Memory B cell (primary cell): Measurements from ENCODE around the gene THUMPD3.

ENCODE experiments used
- ATAC-seq: fragments of 150-1000 bp; cut with Tn5 transposase; 2 replicates; pipeline ENCODE4 v1.10.0; 2021; ENCODE audit warnings: low read depth, mild to moderate bottlenecking, moderate library complexity
- DNase-seq, 2 donors: peaks; one replicate each; pipeline ENCODE4 v3.0.0; 2022; ENCODE audit warnings: low spot score in 2 of 2
- H3K27ac Mint-ChIP-seq: one replicate; pipeline ENCODE4 v1.8.0; 2022; ENCODE audit warnings: mild to moderate bottlenecking, moderate library complexity, mixed read lengths
- H3K27me3 Mint-ChIP-seq: one replicate; pipeline ENCODE4 v1.8.0; 2022; ENCODE audit warnings: mixed read lengths
- H3K36me3 Mint-ChIP-seq: one replicate; pipeline ENCODE4 v1.8.0; 2022; ENCODE audit warnings: mild to moderate bottlenecking, mixed read lengths
- H3K4me1 Mint-ChIP-seq: one replicate; pipeline ENCODE4 v1.8.0; 2022; ENCODE audit warnings: mixed read lengths
- H3K4me3 Mint-ChIP-seq: one replicate; pipeline ENCODE4 v1.8.0; 2022; ENCODE audit warnings: mild to moderate bottlenecking, moderate library complexity, mixed read lengths
- H3K9me3 Mint-ChIP-seq: one replicate; pipeline ENCODE4 v1.8.0; 2022; ENCODE audit warnings: mixed read lengths

The THUMPD3 gene

GRCh38 chr3:9397332-9397905 is 34.6 kb downstream of the THUMPD3 start, which contains the start of gene SETD5:
SETD5 (plus strand) TSS chr3:9397615; CDS start chr3:9428939, 31,324 bp downstream.
- no peaks in the 10 kb centered on the region for H3K27me3 Mint-ChIP-seq
- H3K36me3 Mint-ChIP-seq = peaks cover 8% of the 10 kb centered on the region
- H3K4me1 Mint-ChIP-seq = peaks cover 47% of the 10 kb centered on the region
- H3K9me3 Mint-ChIP-seq = no peaks in the 10 kb centered on the region
- peak within 1 kb of the TSS; percentile 97 for H3K4me3 Mint-ChIP-seq
- DNase-seq (peak; percentile 99 to 100), ATAC-seq (peak; percentile 65)
- H3K27ac Mint-ChIP-seq = peak within 1 kb of the TSS; percentile 98

- ATAC-seq (no peak), DNase-seq (peak; percentile 12 to 73)
- Mint-ChIP-seq H3K4me3 (peak overlapping the region; percentile 97), H3K27ac (peak overlapping the region; percentile 98), H3K9me3 (no peaks in the 10 kb centered on the region), H3K27me3 (no peaks in the 10 kb centered on the region), H3K4me1 (peaks cover 54% of the 10 kb centered on the region), H3K36me3 (peaks cover 6% of the 10 kb centered on the region)
Measured at GRCh38 chr3:9397906-9398699, 35.2 kb downstream of the THUMPD3 start.

GRCh38 chr3:9398700-9399336 is 36.0 kb downstream of the THUMPD3 start:
- H3K4me1 Mint-ChIP-seq = peaks cover 55% of the 10 kb centered on the region
- no peaks in the 10 kb centered on the region for H3K27me3 Mint-ChIP-seq
- peaks cover 6% of the 10 kb centered on the region for H3K36me3 Mint-ChIP-seq
- H3K9me3 Mint-ChIP-seq = no peaks in the 10 kb centered on the region
- ATAC-seq (no peak), DNase-seq (no peak)
- H3K4me3 Mint-ChIP-seq = peak overlapping the region; percentile 97
- H3K27ac Mint-ChIP-seq = peak overlapping the region; percentile 98

- no peaks in the 10 kb centered on the region for H3K9me3 Mint-ChIP-seq
- H3K27ac Mint-ChIP-seq = peak overlapping the region; percentile 98
- peaks cover 55% of the 10 kb centered on the region for H3K4me1 Mint-ChIP-seq
- no peak for DNase-seq
- no peak for ATAC-seq
- peak overlapping the region; percentile 72 for H3K4me3 Mint-ChIP-seq
- H3K36me3 Mint-ChIP-seq = peaks cover 6% of the 10 kb centered on the region
- H3K27me3 Mint-ChIP-seq = no peaks in the 10 kb centered on the region
Measured at GRCh38 chr3:9399337-9399703, 36.5 kb downstream of the THUMPD3 start.

GRCh38 chr3:9399746-9400145 is 36.9 kb downstream of the THUMPD3 start:
- ATAC-seq (no peak), DNase-seq (no peak)
- Mint-ChIP-seq H3K27me3 (no peaks in the 10 kb centered on the region), H3K4me1 (peaks cover 53% of the 10 kb centered on the region), H3K4me3 (peak overlapping the region; percentile 72), H3K36me3 (peaks cover 3% of the 10 kb centered on the region), H3K27ac (peak overlapping the region; percentile 98), H3K9me3 (no peaks in the 10 kb centered on the region)

GRCh38 chr3:9400616-9401015 is 37.8 kb downstream of the THUMPD3 start:
- no peak for ATAC-seq
- DNase-seq = no peak

GRCh38 chr3:9401986-9402385 is 39.1 kb downstream of the THUMPD3 start:
- ATAC-seq (no peak), DNase-seq (no peak)
- peaks cover 46% of the 10 kb centered on the region for H3K4me1 Mint-ChIP-seq
- peaks cover 1% of the 10 kb centered on the region for H3K36me3 Mint-ChIP-seq
- H3K27ac Mint-ChIP-seq = no peak overlapping the region
- no peaks in the 10 kb centered on the region for H3K27me3 Mint-ChIP-seq
- no peaks in the 10 kb centered on the region for H3K9me3 Mint-ChIP-seq
- H3K4me3 Mint-ChIP-seq = no peak overlapping the region

More at GRCh38 chr3:9400616-9401015, 37.8 kb downstream of the THUMPD3 start:
- Mint-ChIP-seq H3K4me3 (peak overlapping the region; percentile 21), H3K9me3 (no peaks in the 10 kb centered on the region), H3K27me3 (no peaks in the 10 kb centered on the region), H3K4me1 (peaks cover 49% of the 10 kb centered on the region), H3K36me3 (peaks cover 1% of the 10 kb centered on the region), H3K27ac (no peak overlapping the region)

GRCh38 chr3:9402410-9403228 is 39.8 kb downstream of the THUMPD3 start:
- Mint-ChIP-seq H3K4me3 (no peak overlapping the region), H3K4me1 (peaks cover 50% of the 10 kb centered on the region), H3K27me3 (no peaks in the 10 kb centered on the region), H3K27ac (peak overlapping the region; percentile 40), H3K9me3 (no peaks in the 10 kb centered on the region), H3K36me3 (peaks cover 1% of the 10 kb centered on the region)
- DNase-seq (no peak), ATAC-seq (no peak)

GRCh38 chr3:9403463-9403862 is 40.6 kb downstream of the THUMPD3 start:
- Mint-ChIP-seq H3K27ac (no peak overlapping the region), H3K36me3 (no peaks in the 10 kb centered on the region), H3K27me3 (no peaks in the 10 kb centered on the region), H3K4me3 (no peak overlapping the region), H3K9me3 (no peaks in the 10 kb centered on the region), H3K4me1 (peaks cover 49% of the 10 kb centered on the region)
- DNase-seq (no peak), ATAC-seq (no peak)

- no peaks in the 10 kb centered on the region for H3K9me3 Mint-ChIP-seq
- peak overlapping the region; percentile 79 for H3K27ac Mint-ChIP-seq
- H3K4me3 Mint-ChIP-seq = peak overlapping the region; percentile 61
- no peaks in the 10 kb centered on the region for H3K27me3 Mint-ChIP-seq
- ATAC-seq = peak; percentile 49
- peaks cover under 1% of the 10 kb centered on the region for H3K36me3 Mint-ChIP-seq
- DNase-seq = no peak
- peaks cover 45% of the 10 kb centered on the region for H3K4me1 Mint-ChIP-seq
Measured at GRCh38 chr3:9404680-9405079, 41.8 kb downstream of the THUMPD3 start.

GRCh38 chr3:9405756-9406155 is 42.9 kb downstream of the THUMPD3 start:
- Mint-ChIP-seq H3K9me3 (no peaks in the 10 kb centered on the region), H3K27ac (peak overlapping the region; percentile 28), H3K36me3 (peaks cover 4% of the 10 kb centered on the region), H3K4me3 (no peak overlapping the region), H3K4me1 (peaks cover 46% of the 10 kb centered on the region), H3K27me3 (no peaks in the 10 kb centered on the region)
- no peak for ATAC-seq
- DNase-seq = no peak

- ATAC-seq (peak; percentile 72), DNase-seq (no peak)
- H3K36me3 Mint-ChIP-seq = peaks cover 4% of the 10 kb centered on the region
- H3K27ac Mint-ChIP-seq = peak overlapping the region; percentile 58
- H3K4me1 Mint-ChIP-seq = peaks cover 41% of the 10 kb centered on the region
- H3K9me3 Mint-ChIP-seq = no peaks in the 10 kb centered on the region
- H3K27me3 Mint-ChIP-seq = no peaks in the 10 kb centered on the region
- peak overlapping the region; percentile 68 for H3K4me3 Mint-ChIP-seq
Measured at GRCh38 chr3:9406856-9407626, 44.2 kb downstream of the THUMPD3 start.

- H3K36me3 Mint-ChIP-seq = peaks cover 4% of the 10 kb centered on the region
- H3K9me3 Mint-ChIP-seq = no peaks in the 10 kb centered on the region
- no peak for ATAC-seq
- H3K4me1 Mint-ChIP-seq = peaks cover 32% of the 10 kb centered on the region
- no peak overlapping the region for H3K4me3 Mint-ChIP-seq
- H3K27me3 Mint-ChIP-seq = no peaks in the 10 kb centered on the region
- no peak overlapping the region for H3K27ac Mint-ChIP-seq
- DNase-seq = no peak
Measured at GRCh38 chr3:9408061-9408460, 45.2 kb downstream of the THUMPD3 start.
